ENCODE measurements around the gene SUPV3L1.

GRCh38 chr10:69220041-69220451, 40.0 kb downstream of the SUPV3L1 start, which contains the start of gene HKDC1:
- no peak for TF ChIP-seq CTCF (IDR thresholded peaks at IDR 0.05; ENCODE audit: poor library complexity, severe bottlenecking)
- TF ChIP-seq POLR2AphosphoS5 (IDR thresholded peaks at IDR 0.05), result no peak
- TF ChIP-seq RAD21 (conservative IDR thresholded peaks at IDR 0.05), result no peak
- no peak for TF ChIP-seq REST (IDR thresholded peaks at IDR 0.05; ENCODE audit: borderline replicate concordance)
- no peak for TF ChIP-seq EZH2 (IDR thresholded peaks at IDR 0.05; ENCODE audit: borderline replicate concordance, insufficient read depth, low read length, poor library complexity, severe bottlenecking)
- TF ChIP-seq TAF1 (IDR thresholded peaks at IDR 0.05; ENCODE audit: low read depth), result no peak
